Activated CD8-positive, alpha-beta memory T cell treated with anti-CD3 and anti-CD28 coated beads for 48 hours (primary cell): ENCODE measurements around the gene NPY2R.

Experiments
- DNase-seq, 3 experiments: peaks; one replicate each; pipeline ENCODE4 v3.0.0-alpha.2; 2020; ENCODE audit warnings: low read depth in 2 of 3, low spot score in 2 of 3

NPY2R gene

GRCh38 chr4:155248002-155248896 is 39.8 kb downstream of the NPY2R start:
- no peak for DNase-seq

- DNase-seq, result no peak
These were observed 40.7 kb downstream of the NPY2R start for GRCh38 chr4:155249016-155249566.

GRCh38 chr4:155252327-155252726 is 43.9 kb downstream of the NPY2R start:
- DNase-seq, result no peak

- DNase-seq, result no peak
These were observed 55.0 kb downstream of the NPY2R start for GRCh38 chr4:155263480-155263879.

- no peak for DNase-seq
These were observed 56.7 kb downstream of the NPY2R start for GRCh38 chr4:155265113-155265512.
